NCI-H1694 treated with DMSO at 0.1 percent for 48 hours (cell line): ENCODE results near the gene ARHGAP8.
"Not testable (repeated sequence)": the region's sequence is repeated elsewhere in the genome, so short reads cannot be mapped to it uniquely, and the experiment has no call there.

Experiments used
- DNase-seq: peaks from one replicate; lab custom pipeline; 2025; lab: John Stamatoyannopoulos, UW

The ARHGAP8 gene

DNA sequence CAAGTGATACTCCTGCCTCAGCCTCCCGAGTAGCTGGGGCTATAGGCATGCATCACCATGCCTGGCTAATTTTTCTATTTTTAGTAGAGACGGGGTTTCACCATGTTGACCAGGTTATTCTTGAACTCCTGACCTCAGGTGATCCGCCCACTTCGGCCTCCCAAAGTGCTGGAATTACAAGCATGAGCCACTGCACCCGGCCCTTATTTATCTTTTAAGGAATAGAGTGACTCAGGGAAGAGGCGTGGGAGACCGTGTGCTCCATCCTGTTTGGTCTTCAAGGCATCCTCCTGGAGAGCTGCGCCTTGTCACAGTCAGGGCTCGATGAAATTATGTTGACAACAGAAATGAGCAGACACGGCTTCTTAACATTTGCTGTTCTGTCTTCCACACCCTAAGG, 12.7 kb upstream of the ARHGAP8 start:
- DNase-seq = not testable (repeated sequence)

DNA sequence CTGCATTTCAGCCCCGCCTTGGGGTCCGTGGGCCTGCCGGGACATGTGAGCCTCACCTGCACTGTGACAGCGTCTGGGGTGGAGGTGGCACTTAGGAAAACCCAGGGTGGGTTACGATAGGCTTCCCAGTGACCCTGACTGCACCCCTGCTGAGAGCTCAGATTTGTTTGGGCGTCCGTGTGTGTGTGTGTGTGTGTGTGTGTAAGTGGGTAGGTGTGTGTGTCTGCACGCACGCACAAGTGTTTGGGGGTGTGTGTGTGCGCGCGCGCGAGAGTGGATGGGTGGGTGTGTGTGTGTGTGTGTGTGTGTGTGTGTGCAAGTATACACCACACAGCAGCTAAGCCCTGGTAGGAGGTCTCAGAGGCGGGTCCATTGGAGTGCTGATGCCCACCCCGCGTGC, 12.1 kb upstream of the ARHGAP8 start:
- no peak for DNase-seq

DNA sequence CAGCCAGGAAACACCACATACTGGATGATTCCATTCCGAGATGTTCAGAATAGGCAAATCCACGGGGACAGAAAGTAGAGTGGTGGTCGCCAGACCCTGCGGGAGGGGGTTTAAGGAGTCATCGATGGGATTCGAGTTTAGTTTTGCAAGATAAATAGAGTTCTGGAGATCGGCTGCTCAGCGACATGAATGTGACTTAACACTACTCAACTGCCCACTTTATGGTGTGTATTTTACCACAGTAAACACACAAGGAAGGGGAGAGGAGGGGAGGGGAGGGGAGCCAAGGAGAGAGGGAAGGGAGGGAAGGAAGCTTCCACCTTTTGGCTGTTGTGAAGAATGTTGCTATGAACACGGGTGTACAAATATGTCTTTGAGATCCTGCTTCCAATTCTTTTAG, 10.4 kb upstream of the ARHGAP8 start:
- DNase-seq = no peak

DNA sequence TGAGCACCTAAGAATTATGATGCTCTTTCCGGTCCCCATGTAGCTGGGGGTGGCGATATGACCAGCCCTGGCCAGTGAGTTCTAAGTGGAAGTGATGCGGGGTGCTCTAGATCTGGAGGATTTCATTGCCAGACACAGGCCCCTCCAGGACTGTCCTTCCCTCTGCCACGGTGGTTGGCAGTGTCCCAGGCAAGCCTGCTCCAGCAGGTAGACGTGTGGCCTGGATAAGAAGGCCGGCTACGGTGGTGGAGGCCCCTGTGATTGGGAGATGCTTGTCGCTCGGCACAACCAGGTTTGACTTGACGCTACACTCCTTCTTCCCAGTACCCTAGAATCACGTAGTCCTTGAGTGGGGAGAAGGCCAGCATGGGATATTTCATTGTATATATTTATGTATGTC, 9.1 kb upstream of the ARHGAP8 start:
- DNase-seq = no peak

DNA sequence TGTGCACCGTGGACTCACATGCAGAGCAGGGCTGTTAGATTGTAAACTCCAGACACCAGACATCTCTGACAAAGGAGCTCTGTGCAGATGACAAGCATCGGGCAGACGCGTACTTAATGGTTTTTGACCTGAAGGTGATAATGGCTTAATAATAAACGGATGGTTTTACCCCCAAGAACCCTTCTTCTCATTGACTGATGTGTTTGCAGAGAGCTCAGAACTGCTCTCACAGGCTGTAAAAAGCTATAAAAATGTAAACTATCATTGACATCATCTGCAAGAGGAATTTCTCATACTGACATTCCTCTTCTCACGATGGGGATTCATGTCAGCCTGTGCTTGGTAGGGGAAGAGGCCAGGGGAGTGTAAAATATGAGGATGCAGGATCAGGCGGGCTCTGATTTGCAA, 8.6 kb upstream of the ARHGAP8 start:
- DNase-seq = no peak

DNA sequence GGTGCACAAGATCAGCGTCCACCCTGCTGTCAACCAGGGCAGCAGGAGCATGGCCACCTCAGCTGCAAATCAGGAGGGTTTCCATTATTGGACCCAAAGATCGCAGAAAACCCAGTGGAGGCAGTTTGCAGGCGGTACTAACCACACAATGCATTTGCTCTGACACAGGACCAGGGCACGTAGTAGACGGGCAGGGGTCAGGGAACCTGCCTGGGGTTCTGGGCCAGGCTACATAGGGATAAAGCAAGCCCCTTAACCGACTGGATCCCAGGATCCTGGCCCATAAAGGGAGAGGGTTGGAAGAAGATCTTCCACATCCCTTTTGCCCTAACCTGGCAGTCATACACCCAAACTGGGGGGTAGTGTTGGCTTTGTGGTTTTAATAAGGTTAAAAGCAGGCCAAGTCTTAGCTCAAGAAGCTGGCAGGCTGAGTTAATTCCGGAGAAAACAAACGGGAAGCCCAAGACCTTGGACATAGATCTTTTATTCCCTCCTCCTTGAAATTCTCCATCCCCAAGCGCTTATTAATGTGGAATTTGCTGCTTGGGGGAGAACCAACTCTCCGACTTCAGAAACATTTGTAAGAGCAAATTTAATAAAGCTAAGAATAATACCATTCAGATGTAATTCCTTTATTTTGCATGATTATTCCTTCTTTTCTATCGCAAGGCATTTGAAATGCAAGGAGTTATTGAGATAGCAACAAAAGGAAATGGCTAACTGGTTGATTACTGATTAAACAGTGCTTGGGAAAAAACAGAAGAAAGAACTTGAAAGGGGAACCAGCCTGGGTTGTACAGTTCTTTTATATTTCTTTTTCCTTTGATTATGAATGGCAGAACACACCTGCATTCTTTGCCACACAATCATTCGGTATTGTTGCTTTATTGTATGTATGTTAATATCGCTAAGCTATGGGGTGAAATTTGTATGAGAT, 6.3 kb upstream of the ARHGAP8 start:
- DNase-seq = no peak

DNA sequence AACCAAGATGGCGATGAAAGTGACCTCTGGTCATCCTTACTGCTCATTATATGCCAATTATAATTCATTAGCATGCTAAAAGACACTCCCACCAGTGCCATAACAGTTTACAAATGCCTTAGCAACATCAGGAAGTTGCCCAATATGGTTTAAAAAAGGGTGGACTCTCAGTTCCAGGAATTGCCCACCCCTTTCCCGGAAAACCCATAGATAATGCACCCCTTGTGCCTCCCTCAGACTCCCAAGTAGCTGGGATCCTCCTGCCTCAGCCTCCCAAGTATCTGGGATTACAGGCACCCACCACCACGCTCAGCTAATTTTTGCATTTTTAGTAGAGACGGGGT, 4.6 kb upstream of the ARHGAP8 start:
- not testable (repeated sequence) for DNase-seq

DNA sequence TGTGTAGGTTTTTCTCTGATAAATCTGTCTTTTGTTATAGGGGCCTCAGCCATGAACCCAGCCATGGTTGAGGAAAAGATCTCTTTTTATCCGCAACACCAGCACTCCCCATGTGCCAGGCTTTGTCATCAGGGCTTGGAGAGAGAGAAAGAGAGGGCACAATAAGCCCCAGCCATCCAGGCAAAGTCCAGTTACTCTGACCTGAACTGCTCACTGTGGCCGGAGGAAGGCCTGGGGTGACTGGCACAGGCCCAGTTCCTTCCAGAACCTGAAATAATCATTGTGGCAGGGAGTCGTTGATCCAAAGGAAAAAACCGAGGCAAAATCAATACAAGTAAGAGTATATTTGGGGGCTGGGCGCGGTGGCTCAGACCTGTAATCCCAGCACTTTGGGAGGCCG, 3.9 kb upstream of the ARHGAP8 start:
- no peak for DNase-seq

DNA sequence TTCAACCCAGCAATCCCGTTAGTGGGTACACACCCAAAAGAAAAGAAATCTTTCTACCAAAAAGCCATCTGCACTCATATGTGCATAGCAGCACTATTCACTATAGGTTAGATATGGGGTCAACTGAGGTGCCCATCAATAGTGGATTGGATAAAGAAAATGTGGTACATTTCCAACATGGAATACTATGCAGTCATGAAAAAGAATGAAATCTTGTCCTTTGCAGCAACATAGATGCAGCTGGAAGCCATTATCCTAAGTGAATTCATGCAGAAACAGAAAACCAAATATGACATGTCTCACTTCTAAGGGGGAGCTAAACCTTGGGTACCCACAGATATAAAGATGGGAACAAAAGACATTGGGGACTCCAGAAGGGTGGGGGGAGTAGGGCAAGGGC, 1.9 kb upstream of the ARHGAP8 start:
- DNase-seq = no peak

DNA sequence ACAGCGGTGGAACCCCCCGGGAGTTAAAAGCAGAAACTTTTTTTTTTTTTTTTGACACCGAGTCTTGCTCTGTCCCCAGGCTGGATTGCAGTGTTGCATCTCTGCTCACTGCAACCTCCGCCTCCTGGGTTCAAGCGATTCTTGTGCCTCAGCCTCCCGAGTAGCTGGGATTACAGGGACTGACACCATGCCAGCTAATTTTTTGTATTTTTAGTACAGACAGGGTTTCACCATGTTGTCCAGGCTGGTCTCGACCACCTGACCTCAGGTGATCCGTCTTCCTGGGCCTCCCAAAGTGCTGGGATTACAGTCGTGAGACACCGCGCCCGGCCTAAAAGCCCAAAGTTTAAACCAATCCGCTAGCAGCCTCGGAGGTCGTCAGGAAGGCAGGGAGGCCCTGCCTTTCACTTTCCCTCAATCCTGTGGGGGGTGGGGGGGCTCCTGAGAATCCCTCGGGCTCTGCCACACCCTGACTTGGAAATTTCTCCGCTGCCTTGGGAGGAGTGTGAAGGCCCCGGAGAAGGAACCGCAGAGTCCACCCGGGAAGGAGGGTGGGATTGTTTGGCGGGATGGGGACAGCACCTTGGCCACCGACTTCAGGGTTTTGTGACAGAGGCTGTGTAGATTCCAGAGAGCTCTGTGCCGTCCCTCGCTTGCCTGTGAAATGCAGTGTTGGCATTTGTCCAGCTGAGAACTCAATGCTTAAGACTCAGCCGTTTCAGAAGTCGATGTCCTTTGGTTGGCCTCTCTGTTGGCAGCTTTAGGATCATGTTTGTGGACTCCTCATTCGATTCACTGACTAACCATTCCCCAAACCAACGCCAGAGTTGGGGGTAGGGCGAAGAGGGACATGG, 1.0 kb downstream of the ARHGAP8 start:
- no peak for DNase-seq

DNA sequence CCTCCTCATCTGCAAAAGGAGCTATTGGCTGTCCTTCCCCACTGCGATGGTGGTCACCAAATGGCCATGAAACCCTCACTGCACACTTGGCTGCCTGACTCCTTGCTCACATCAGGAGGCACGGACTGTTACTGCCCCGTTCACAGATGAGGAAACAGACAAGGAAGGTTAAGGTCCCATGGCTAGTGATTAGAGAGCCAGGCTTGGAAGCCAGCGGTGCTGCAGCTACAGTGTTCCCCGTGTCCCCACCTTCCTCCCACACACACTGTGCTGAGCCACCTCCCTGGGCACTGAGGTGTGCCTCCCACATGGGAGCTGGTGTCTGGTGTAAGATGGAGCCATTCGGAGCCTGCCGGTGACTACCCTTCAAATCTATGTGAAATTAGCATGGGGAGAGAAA, 2.6 kb downstream of the ARHGAP8 start:
- DNase-seq = no peak

DNA sequence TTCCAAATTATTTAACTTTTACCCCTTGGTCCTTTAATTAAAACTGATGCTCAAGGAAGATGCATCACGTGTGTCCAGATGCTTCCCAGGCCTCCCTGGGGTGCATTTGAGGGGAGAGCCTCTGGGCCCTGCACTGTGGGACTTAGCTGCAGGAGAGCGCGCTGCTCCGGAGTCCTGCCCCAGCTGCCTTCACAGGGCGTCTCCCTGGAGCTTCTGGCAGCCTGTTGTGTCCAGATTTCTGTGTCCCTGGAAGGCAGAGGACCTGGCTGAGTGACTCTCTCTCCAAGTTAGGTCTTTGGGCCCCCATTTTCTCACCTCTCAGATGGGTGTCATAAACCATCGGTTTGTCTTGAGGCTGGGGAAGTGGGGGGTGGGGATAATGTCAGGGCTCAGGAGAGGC, 3.0 kb downstream of the ARHGAP8 start:
- no peak for DNase-seq

DNA sequence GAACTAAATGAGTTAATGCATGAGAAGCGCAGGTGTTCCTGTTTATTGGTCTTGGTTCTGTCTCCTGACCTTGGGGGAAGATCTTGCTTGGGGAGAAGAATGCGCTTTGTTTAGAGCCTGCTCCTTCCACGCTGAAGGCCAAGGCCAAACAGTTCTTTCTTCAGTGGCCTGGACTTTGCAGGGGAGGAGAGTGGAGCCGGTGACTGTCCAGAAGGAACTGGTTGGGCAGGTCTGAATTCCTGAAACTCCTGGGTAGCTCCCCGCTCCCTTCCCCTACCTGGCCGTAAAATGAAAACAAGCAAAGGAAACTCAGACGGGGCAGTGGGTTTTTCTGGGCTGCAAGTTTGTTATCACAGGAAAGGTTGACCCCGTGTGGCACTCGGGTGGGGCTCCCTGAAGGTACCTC, 3.6 kb downstream of the ARHGAP8 start:
- no peak for DNase-seq

DNA sequence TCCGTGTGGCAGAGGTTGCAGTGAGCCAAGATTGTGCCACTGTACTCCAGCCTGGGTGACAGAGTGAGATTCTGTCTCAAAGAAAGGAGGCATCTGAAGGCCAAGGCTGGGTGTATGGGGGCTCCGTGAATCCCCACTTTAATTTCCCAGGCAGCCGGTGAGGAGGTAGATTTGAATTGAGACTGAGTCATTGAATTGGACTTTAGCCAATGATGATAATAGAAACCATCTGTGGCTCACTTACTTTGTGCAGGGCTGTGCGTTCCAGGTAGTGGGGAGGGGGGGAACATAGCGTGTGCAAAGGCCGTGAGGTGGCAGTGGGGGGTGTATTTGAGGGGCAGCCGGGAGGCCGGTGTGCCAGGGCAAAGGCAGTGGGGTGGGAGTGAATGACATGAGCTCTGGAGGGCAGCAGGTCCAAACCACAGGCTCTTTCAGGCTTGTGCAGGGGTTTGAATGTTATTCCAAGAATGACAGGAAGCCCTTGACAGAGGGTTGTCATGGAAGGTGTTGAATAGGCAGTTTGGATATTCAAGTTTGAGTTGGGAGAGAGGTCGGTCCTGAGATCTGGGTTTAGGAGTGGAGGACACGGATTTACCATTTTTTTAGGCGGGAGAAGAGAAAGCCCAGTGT, 6.1 kb downstream of the ARHGAP8 start:
- peak; percentile 80 for DNase-seq

DNA sequence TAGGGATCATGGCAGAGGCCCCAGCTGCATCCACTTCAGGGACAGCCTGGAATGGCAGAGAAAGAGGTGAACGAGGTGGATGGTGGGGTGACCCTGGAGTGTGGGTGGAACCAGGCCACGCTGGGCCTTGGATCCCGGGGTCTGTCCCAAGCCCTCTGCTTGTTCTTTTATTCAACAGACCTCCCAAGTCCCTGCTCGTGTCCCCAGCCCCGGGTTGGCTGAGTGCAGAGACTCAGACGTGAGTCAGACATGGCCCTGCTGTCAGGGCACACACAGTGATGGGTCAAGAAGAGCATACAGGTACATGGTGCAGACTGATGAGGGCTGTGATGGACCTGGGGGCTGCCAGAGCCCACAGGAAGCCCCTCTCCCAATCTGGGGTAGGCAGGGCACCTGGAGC, 6.6 kb downstream of the ARHGAP8 start:
- DNase-seq = no peak

DNA sequence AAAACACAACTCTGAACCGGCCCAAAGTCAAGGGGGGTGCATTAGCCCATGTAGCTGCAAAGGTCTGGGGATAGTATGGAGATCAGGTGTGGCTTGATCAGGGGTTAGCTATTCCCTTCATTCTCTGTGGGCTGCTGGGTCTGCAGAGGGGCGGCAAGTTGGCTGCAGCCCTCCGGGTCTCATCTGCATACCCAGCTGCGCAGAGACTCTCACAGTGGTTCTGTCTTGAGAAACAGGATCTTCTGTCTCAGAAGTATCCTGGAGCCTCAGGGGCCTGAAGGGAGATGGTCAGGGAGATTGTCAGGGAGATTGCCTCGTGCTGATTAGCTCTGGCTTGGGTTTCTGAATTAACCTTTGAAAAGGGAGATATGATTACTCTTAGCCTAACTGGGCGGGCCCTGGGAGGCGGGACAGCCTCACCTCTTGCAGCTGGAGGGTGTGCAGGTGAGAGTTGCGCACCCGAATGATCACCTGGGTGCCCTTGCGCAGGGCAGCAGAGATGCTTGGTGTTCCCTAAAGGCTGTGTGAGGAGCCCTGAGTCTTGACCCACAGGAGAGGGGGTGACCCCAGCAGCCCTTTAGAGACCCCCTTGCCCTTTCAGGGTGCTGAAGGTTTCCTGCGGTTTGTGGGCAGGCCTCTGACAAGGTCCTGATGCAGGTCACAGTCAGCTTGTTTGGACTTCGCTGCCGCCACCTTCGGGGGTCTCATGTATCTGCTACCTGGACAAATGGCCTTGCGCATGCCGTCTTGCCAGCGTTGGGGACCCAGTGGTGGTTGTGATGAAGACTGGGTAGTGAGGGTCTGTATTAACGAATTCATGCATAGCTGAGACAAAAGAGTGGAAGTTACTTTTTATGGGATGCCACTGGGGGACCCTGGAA, 7.3 kb downstream of the ARHGAP8 start:
- DNase-seq = no peak

DNA sequence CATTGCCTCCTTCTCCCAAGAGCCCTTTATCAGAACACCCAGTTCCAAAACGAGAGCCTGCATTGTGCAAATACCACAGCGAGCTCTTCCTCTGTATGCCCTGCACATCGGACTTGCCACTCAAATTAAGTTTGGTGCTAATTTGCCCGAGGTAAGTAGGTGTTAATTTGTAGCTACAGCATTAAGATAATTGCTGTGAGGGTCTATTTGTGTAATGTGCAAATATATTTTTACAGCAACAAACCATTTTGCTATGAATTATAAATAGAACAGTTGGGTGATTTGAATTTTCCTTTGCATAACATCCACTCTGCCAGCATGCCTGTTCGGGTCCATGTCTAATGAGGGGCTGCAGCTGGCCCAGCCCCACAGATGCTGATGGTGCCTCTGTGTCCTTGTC, 8.1 kb downstream of the ARHGAP8 start:
- DNase-seq = no peak

DNA sequence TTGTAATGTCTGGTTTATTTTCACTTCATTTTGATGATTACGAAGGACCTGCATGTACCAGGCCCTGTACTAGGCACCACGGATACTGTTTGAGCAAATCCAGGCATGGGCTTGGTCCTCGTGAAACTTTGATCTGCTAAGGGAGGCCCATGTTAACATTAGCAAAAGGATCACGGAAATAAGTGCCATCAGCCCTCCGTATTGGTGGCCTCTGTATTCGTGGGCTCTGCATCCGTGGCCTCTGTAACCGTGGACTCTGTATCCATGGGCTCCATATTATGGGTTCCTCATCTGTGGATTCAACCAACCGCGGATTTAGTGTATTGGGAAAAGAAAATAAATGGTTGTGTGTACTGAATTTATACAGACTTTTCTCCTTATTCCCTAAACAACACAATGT, 8.7 kb downstream of the ARHGAP8 start:
- no peak for DNase-seq

DNA sequence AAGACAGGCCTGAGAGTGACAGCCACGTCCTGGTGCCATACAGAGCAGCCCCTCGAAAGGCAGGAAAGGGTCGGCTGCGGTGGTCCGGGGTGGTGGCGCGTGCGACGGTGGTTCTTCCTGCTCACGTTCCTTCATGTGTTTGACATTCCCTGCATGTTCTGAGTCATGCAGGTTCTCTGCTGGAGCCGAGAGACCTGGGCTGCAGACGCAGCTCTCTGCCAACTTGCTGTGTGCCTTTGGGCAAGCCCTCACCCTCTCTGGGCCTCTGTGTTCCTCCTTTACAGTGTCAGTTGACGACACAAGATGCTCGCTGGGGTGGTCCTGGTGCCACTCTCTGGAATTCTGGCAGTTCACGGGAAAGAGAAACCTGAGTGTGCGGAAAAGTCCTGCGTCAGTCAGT, 12.0 kb downstream of the ARHGAP8 start:
- no peak for DNase-seq

DNA sequence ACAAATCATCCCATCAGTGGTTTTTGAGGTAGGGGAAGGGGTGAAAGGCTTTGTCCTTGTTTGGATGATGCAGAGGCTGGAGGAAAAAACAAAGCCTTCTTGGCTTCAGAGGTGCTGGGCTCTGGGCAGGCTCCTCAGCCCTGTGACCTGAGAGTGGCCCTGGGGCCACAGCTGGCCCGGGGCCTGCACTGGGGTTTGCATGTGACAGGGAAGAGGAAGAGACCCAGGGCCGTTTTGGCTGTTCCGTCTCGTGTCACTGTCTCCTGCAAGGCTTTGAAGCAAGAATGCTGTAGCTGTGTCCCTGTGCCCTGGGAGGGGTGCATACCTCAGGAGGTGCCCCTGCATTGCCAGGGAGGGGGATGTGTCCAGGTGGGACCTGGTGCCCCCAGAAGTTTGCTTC, 12.6 kb downstream of the ARHGAP8 start:
- no peak for DNase-seq

DNA sequence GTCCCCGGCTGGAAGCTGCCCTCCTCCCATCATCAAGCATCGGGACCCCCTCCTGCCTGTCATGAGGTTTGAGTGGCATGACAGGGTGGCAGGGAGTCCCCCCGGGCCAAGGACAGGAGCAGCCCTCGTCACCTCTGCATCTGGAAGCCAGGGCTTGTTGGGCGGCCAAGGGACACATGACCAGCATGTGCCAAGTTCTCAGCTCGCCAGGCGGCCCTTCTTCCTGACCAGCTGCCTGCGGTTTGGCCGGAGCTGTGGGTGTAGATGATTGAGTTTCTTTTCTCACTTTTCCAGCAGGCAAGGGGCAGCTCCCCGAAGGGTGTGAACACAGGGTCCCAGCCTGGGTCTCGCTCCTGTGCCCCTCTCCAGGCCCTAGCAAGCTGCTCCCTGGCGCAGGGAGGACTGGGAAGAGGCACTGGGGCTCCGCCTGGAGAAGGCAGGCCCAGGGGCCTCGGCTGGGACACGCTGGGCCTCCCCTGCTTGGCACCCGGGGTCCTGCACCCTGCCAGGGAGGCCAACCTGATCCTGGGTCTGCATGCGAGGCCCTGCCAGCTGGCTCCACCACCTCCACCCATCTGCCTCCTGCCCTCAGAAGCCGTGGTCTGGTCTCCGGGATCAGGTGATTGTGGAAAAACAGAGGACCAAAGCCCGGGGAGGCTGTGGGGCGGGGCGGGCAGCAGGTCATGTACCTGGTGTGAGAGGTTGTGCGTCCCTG, 13.4 kb downstream of the ARHGAP8 start:
- DNase-seq = no peak
